GM18870 (cell line): ENCODE results near the gene DLL4.

ENCODE experiments used
- ATAC-seq: cut with Tn5 transposase; IDR thresholded peaks from one replicate; pipeline ENCODE4 v1.9.1; 2021; ENCODE audit warnings: moderate library complexity; ENCODE audit not compliant: unreplicated experiment

Gene DLL4

GRCh38 chr15:40906091-40906990 lies 22.8 kb upstream of the DLL4 start:
- no peak for ATAC-seq

GRCh38 chr15:40906991-40907802 lies 21.9 kb upstream of the DLL4 start:
- ATAC-seq = no peak

DNA sequence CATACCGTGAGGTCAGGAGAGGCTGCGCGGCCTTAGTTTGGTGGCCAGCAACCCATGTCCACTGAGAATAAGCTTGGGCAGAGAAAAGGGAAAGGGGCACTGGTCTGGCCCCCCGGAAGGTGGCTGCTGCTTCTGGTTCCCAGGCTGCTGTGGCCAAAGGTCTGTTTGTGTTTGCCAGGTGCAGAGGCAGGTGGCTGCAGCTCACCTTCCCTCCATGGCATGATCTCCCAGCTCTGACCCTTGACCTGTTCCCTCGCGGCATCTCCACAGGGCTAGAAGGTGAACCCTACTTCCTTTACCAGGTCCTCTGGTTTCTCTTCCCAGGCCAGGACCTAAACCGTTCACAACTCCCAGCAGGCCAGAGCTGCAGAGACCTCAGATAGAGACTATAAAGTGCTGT lies 21.0 kb upstream of the DLL4 start:
- ATAC-seq = no peak

DNA sequence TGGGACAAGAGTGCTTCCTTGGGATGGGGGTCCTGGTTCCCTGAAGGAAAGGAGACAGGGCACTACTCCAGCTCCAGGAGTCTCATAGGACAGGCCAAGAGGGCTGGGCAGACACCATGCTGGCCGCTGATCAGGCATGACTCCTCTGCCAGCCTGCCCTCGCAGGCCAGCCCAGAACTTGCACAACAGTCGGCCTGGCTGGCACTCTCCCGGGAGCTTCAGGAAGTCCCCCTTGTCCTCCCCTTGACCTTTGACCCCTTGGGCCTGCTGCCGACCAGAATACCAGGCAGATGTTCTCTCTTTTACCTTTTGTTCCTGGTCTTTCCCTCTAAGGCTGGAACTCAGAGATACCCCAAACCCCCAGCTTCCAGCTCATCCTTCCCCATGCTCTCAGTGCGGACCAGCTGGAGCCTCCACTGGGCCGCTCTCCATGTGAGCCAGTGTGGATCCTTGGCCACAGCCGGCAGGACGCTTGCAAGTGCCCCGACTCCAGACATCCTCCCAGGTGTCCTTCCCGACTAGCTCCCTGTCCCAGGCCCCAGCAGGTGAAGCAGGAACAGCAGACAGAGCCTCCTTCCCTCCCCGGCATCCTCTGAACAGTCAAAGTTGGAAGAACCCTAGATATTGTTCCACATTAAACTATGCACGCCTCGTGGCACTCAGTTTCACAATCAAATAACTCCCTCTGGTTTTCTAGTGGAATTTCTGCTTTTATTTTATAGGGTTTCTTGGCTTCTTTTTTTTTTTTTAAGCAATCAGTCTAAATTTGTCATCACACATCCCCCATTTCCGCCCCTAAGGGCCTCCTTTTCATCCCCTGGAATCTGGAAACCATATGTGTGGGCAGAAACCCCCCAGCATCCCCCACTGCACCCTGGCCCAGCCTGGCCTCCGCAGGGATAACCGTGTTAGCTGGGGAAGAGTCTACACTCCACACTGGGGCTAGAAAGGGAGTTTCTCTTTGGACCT lies 19.2 kb upstream of the DLL4 start:
- no peak for ATAC-seq

- no peak for ATAC-seq
These were observed 18.0 kb upstream of the DLL4 start for GRCh38 chr15:40911141-40911540.

DNA sequence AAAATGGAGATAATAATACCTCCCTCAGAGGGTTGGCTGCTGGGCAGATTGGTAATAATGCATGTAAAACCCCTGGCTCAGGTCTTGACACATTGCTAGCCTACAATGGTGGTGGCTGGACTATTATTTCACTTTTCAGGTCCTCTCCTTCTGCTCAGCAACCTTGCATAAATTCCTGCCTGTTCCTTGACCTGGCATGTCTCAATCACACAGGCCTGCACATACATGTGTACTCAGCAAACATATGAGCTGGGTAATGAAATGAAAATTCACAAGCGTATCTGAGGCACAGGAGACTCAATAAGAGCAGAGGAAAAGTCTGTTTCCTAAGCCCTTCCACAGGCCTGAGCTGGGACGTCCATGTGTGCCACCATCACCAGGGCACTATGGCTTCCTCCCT lies 17.4 kb upstream of the DLL4 start:
- no peak for ATAC-seq

- ATAC-seq = no peak
These were observed 16.7 kb upstream of the DLL4 start for GRCh38 chr15:40912478-40912877.

DNA sequence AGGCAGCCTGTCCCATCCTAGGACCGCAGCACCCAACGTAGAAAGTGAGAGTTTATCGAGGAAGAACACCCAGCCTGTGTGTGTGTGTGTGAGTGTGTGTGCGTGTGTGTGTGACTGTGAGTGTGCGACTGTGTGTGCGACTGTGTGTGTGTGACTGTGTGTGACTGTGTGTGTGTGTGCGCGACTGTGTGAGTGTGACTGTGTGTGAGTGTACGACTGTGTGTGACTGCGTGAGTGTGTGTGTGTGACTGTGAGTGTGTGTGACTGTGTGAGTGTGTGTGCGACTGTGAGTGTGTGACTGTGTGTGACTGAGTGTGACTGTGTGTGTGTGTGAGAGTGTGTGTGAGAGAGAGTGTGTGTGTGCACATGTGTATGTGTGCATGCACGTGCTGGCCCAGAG lies 15.1 kb upstream of the DLL4 start:
- no peak for ATAC-seq

GRCh38 chr15:40914486-40914885 lies 14.7 kb upstream of the DLL4 start:
- no peak for ATAC-seq

DNA sequence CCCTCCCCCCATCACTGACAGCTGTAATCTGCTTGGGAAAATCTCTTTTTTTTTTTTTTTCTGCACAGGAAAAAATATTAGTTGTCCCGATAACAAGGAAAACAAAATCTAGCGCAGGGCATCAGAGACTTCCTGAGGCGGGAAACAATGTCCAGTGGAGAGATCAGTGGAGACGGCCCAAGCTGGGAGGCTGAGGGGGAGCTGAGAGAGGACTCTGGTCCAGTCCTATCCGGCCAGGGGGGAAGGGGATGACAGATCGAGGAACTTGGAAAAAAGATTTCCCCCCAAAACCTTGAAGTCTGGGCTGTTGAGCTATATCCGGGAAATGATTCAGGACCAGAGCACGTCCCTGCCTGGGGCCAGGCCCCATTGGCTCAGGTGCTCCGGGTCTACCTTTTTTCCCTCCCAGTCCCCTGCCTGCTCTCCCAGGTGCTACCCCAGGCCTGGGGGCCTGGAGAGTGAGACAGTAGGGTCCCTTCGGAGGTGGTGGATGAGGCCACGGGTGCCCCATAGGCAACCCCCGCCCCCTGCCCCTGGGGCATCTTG lies 14.0 kb upstream of the DLL4 start:
- no peak for ATAC-seq

DNA sequence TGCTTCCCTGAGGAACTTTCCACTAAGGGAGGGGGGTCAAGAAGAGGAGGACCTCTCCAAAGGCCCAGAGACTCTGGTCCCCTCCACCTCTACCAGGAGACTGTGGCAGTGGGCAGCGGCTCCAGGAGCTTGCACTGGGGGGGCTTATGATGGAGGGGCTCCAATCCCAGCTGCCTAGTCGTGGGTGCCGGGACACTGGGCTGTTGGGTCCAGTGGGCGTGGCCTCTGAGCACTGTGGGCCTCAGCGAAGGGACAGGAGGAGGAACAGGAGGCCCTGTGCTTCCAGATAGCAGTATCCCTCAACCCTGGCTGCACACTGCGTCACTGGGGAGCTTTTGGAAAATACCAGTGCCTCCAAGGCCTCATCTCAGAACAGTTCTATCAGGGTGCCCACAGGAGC lies 13.5 kb upstream of the DLL4 start:
- no peak for ATAC-seq

- ATAC-seq = no peak
These were observed 11.6 kb upstream of the DLL4 start for GRCh38 chr15:40917585-40917984.

DNA sequence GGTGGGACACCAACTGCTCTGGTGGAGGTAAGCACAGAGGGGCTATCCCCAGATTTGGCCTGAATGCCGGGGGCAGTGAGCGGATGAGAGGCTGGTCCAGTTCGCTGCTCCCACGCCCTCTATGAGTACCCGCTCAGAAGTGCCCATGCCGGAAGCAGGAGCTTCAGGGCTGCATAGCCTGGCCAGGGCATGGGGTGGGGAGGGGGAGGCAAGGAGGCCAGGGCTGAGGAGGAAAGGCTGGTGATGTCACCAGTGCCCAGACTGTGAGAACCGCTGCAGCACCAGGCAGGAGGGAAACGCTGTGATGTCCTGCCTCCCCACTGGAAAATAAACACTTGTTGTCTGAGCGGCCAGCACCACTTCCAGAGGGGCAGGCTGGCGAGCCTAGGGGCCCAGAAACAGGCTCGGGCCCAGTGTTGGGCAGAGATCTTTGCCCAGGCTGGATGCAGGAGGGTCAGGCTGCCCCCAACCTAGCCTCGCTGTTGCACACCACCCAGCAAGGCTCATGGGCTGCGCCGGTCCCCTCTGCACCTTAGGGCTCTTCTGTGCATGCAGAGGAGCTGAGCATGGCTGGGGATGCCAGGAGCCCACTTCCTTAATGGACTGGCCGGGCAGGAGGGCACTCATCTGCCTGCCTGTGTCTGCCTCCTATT lies 10.9 kb upstream of the DLL4 start:
- ATAC-seq = no peak

- ATAC-seq = no peak
These were observed 10.2 kb upstream of the DLL4 start for GRCh38 chr15:40918799-40919392.

GRCh38 chr15:40921949-40922607 lies 7.1 kb upstream of the DLL4 start:
- no peak for ATAC-seq

GRCh38 chr15:40922608-40923005 lies 6.5 kb upstream of the DLL4 start:
- no peak for ATAC-seq

- ATAC-seq = no peak
These were observed 5.6 kb upstream of the DLL4 start for GRCh38 chr15:40923551-40923950.

DNA sequence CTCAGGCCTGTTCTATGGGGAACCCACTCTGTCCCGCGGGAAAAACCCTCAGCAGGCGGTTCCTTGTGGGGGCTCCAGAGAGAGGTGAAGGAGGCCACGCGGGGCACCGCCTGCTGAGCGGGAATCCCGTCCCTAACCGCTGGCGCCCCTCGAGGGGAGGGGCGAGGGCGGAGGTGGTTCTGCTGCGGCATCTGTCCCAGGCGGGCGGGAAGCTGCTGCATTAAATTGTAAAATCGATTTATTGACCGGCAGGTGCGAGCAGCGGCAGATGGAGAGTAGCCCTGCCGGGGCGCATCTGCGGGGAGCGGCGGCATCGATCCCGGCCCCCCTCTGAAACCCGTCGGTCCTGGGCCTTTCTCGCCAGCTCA lies 3.7 kb upstream of the DLL4 start:
- ATAC-seq = no peak
